ENCODE data around the gene CPHXL2. TPM values are rescaled to one million over a fixed set of nuclear protein-coding genes. Genes with fewer than 3 reads are reported as not detected.

CPHXL2 gene
- total RNA-seq = not detected in 2 replicates

DNA sequence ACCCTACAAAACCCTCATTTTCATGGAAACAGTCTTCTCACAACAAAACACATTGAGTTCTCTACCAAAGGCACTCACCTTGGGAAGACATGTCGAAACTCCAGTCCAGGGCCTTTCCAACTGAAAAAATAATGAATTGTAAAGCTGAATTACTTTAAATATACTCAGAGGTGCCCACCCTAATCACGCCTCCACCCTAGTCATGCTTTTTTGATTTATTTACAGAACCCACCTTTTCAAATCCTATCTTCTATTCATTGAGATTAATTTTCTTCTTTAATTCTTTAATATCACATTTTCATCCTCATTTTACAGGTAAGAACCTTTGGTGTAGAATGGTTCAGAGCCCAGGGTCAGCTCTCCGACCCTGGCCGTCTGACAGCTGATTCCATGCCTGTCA lies at the start of gene CPHXL2:
CPHXL2 (minus strand) TSS at position 101 of the 400 bp plus-strand sequence; CDS start at position 91, 10 bp downstream.
- no peaks in the 10 kb centered on the region for H3K36me3 ChIP-seq (ENCODE audit: control insufficient read depth, insufficient read depth, low read length)
- H3K4me3 ChIP-seq (ENCODE audit: low read depth, low read length) = no peak within 1 kb of the TSS
- H3K27me3 ChIP-seq (ENCODE audit: control insufficient read depth, insufficient read depth, low read length) = no peaks in the 10 kb centered on the region
- TF ChIP-seq, protein P1, sequence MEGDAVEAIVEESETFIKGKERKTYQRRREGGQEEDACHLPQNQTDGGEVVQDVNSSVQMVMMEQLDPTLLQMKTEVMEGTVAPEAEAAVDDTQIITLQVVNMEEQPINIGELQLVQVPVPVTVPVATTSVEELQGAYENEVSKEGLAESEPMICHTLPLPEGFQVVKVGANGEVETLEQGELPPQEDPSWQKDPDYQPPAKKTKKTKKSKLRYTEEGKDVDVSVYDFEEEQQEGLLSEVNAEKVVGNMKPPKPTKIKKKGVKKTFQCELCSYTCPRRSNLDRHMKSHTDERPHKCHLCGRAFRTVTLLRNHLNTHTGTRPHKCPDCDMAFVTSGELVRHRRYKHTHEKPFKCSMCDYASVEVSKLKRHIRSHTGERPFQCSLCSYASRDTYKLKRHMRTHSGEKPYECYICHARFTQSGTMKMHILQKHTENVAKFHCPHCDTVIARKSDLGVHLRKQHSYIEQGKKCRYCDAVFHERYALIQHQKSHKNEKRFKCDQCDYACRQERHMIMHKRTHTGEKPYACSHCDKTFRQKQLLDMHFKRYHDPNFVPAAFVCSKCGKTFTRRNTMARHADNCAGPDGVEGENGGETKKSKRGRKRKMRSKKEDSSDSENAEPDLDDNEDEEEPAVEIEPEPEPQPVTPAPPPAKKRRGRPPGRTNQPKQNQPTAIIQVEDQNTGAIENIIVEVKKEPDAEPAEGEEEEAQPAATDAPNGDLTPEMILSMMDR (IDR thresholded peaks at IDR 0.05; ENCODE audit: insufficient read depth, low read length, poor library complexity, severe bottlenecking) = no peak
- no peak for DNase-seq (ENCODE audit: low read depth)

DNA sequence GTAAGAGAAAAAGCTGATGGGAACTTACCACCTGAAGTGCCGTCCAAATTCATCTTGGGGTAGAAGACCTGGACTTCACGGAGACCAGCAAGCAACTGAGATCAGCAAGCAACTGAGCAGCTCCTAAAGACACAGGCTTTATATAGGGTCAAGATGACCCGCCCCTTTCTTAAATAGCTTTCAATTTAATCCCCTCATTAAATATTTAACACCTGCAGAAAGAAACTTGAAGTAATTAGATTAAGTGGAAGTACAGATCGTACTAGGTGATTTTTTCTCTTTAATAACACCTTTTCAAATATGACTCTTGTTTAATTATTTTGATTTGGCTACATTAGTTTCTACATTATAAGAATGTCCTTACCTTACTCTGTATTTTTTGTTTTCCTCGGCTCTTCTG lies 49.6 kb upstream of the CPHXL2 start, which contains the start of gene CPHXL:
CPHXL (minus strand) TSS at position 101 of the 400 bp plus-strand sequence; CDS start at position 53, 48 bp downstream.
- no peaks in the 10 kb centered on the region for H3K36me3 ChIP-seq (ENCODE audit: control insufficient read depth, insufficient read depth, low read length)
- no peak within 1 kb of the TSS for H3K4me3 ChIP-seq (ENCODE audit: low read depth, low read length)
- TF ChIP-seq, protein P1 (IDR thresholded peaks at IDR 0.05; ENCODE audit: insufficient read depth, low read length, poor library complexity, severe bottlenecking) = no peak
- no peaks in the 10 kb centered on the region for H3K27me3 ChIP-seq (ENCODE audit: control insufficient read depth, insufficient read depth, low read length)
- no peak for DNase-seq (ENCODE audit: low read depth)

DNA sequence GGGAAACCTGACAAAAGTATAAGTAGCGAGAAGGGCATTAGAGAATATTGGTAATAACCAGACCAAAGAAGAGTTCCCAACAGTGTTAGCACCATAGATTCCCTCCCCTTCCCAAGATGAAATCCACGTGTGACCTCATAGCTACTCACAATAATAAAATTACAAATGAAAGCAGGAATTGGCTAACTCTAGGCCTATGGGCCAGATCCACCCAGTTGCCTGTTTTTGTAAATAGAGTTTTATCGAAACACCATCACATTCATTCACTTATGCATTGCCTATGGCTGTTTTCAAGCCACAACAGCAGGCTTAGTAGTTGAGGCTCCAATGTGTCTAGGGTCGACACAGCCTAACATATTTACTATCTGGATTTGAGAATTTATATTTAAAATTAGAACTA lies 41.6 kb upstream of the CPHXL2 start:
- Histone ChIP-seq H3K4me3 (ENCODE audit: low read depth, low read length) (no peak overlapping the region), H3K27me3 (ENCODE audit: control insufficient read depth, insufficient read depth, low read length) (no peaks in the 10 kb centered on the region), H3K36me3 (ENCODE audit: control insufficient read depth, insufficient read depth, low read length) (no peaks in the 10 kb centered on the region)
- TF ChIP-seq, protein P1 (IDR thresholded peaks at IDR 0.05; ENCODE audit: insufficient read depth, low read length, poor library complexity, severe bottlenecking) = no peak
- no peak for DNase-seq (ENCODE audit: low read depth)

DNA sequence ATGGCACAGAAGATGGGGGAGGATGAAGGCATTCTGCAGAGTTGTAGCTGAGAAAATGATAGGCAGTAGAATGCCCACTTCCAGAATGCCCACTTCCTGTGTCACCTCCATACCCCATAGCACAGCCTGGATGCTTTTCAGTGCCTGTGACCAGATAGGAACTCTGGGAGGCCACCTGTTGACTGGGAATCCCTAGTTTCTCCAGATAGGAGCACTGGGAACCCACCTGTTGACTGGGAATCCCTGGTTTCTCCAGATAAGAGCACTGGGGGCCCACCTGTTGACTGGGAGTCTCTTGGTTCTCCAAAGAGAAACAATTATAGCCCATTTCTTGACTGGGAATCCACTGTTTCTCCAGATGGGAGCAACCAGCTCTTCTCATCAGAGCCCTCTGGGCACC lies 37.9 kb upstream of the CPHXL2 start:
- TF ChIP-seq, protein P1 (IDR thresholded peaks at IDR 0.05; ENCODE audit: insufficient read depth, low read length, poor library complexity, severe bottlenecking) = no peak
- DNase-seq (ENCODE audit: low read depth) = no peak

DNA sequence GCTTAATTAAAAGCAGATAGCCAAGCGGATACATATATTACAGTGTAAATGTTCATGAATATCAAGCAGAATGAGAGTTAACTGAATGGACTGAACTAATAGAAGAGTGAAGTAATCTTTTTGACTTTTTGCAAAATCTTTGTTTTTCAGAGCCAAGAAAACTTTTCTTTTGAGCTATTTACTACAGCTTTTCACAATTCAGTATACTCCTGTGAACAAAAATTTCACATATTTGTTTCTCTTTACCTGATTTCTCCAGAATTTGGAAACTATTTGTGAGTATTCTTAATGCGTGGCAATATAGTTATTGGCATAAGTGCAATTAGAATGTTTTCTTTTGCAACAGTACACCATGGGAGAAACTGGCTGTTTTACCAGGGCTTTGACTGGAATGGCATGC lies 33.5 kb upstream of the CPHXL2 start:
- Histone ChIP-seq H3K36me3 (ENCODE audit: control insufficient read depth, insufficient read depth, low read length) (no peaks in the 10 kb centered on the region), H3K27me3 (ENCODE audit: control insufficient read depth, insufficient read depth, low read length) (no peaks in the 10 kb centered on the region), H3K4me3 (ENCODE audit: low read depth, low read length) (no peak overlapping the region)
- DNase-seq (ENCODE audit: low read depth) = no peak
- TF ChIP-seq, protein P1 (IDR thresholded peaks at IDR 0.05; ENCODE audit: insufficient read depth, low read length, poor library complexity, severe bottlenecking) = no peak

More for the DNA sequence above, 37.9 kb upstream of the CPHXL2 start:
- H3K27me3 ChIP-seq (ENCODE audit: control insufficient read depth, insufficient read depth, low read length) = no peaks in the 10 kb centered on the region
- no peaks in the 10 kb centered on the region for H3K36me3 ChIP-seq (ENCODE audit: control insufficient read depth, insufficient read depth, low read length)
- no peak overlapping the region for H3K4me3 ChIP-seq (ENCODE audit: low read depth, low read length)

DNA sequence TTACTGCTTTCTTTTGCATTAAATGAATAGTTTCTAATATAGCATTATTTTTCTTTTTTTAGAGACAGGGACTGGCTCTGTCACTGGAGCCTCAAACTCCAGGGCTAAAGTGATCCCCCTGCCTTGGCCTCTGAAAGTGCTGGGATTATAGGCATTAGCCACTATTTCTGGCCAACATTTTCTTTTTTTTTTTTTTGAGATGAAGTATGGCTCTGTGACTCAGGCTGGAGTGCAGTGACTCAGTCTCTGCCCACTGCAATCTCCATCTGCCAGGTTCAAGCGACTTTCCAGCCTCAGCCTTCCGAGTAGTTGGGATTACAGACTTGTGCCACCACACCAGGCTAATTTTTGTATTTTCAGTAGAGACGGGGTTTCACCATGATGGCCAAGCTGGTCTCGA lies 26.5 kb upstream of the CPHXL2 start:
- DNase-seq (ENCODE audit: low read depth) = no peak
- Histone ChIP-seq H3K27me3 (ENCODE audit: control insufficient read depth, insufficient read depth, low read length) (no peaks in the 10 kb centered on the region), H3K4me3 (ENCODE audit: low read depth, low read length) (no peak overlapping the region), H3K36me3 (ENCODE audit: control insufficient read depth, insufficient read depth, low read length) (no peaks in the 10 kb centered on the region)
- TF ChIP-seq, protein P1 (IDR thresholded peaks at IDR 0.05; ENCODE audit: insufficient read depth, low read length, poor library complexity, severe bottlenecking) = no peak

Measured in kidney epithelial cell (primary cell).